Dedifferentiated amniotic fluid mesenchymal stem cell (primary cell): ENCODE measurements around the gene ATP5PD.

Experiments used
- DNase-seq: peaks from one replicate; pipeline ENCODE4 v3.0.0-alpha.2; 2016; ENCODE audit errors: extremely low spot score

The ATP5PD gene

GRCh38 chr17:74994440-74994839 lies 52.3 kb downstream of the ATP5PD start:
- DNase-seq = no peak

- no peak for DNase-seq
Measured at GRCh38 chr17:74992223-74992622, 54.5 kb downstream of the ATP5PD start.

GRCh38 chr17:74990581-74991105 lies 56.1 kb downstream of the ATP5PD start:
- no peak for DNase-seq
